OCI-LY3 (cell line): ENCODE measurements around the gene CHST11.
"Not testable (repeated sequence)": the region's sequence is repeated elsewhere in the genome, so short reads cannot be mapped to it uniquely, and the experiment has no call there.

Experiments used
- H2AFZ ChIP-seq: fragments of 200-600, 300-600 bp; shearing (Covaris generic); 2 replicates; pipeline ENCODE4 v1.6.0; 2014; ENCODE audit warnings: antibody characterized with exemption, low read depth, low read length
- H3K27ac ChIP-seq: fragments of 200-600, 300-600 bp; sonication (generic); 2 replicates; pipeline ENCODE4 v1.5.1; 2014; ENCODE audit warnings: mild to moderate bottlenecking, low read length, moderate library complexity, mixed read lengths
- H3K27me3 ChIP-seq: fragments of 200-600, 300-600 bp; sonication (generic); 2 replicates; pipeline ENCODE4 v1.6.1; 2014; ENCODE audit warnings: low read depth, low read length, mixed read lengths
- H3K36me3 ChIP-seq: fragments of 200-600, 300-600 bp; sonication (generic); replicated peaks from 2 replicates; pipeline ENCODE3; 2014; ENCODE audit warnings: low read depth, low read length, mixed read lengths
- H3K4me1 ChIP-seq: fragments of 300-600, 200-600 bp; sonication (generic); 2 replicates; pipeline ENCODE4 v1.6.1; 2014; ENCODE audit warnings: low read length, mixed read lengths
- H3K4me2 ChIP-seq: fragments of 200-600, 300-600 bp; sonication (generic); 2 replicates; pipeline ENCODE4 v1.6.1; 2014; ENCODE audit warnings: low read length, mixed read lengths
- H3K4me3 ChIP-seq: fragments of 300-600, 200-600 bp; sonication (generic); 2 replicates; pipeline ENCODE4 v1.5.1; 2014; ENCODE audit warnings: antibody characterized with exemption, mild to moderate bottlenecking, low read length, moderate library complexity
- H3K79me2 ChIP-seq: fragments of 300-600, 200-600 bp; shearing (Covaris generic); 2 replicates; pipeline ENCODE4 v1.6.1; 2014; ENCODE audit warnings: mild to moderate bottlenecking, low read length, mixed read lengths
- H3K9ac ChIP-seq: fragments of 300-600, 200-600 bp; shearing (Covaris generic); 2 replicates; pipeline ENCODE4 v1.6.0; 2014; ENCODE audit warnings: mild to moderate bottlenecking, low read length, moderate library complexity
- H3K9me3 ChIP-seq: fragments of 200-600, 300-600 bp; shearing (Covaris generic); 2 replicates; pipeline ENCODE4 v1.6.1; 2014; ENCODE audit warnings: low read length, mixed read lengths; ENCODE audit not compliant: insufficient read depth
- H4K20me1 ChIP-seq: fragments of 200-600, 300-600 bp; sonication (generic); 2 replicates; pipeline ENCODE4 v1.6.1; 2016; ENCODE audit warnings: low read length, mixed read lengths; ENCODE audit not compliant: insufficient read depth
- EZH2phosphoT487 ChIP-seq: fragments of 200-600 bp; shearing (Covaris generic); IDR thresholded peaks from 2 replicates; pipeline ENCODE4 v1.6.1; 2018; ENCODE audit warnings: antibody characterized with exemption, mixed run types, low read depth
- TF ChIP-seq, protein P1 (sequence below): fragments of 200-600, 300-600 bp; sonication (generic); IDR thresholded peaks from 2 replicates; pipeline ENCODE4 v1.5.1; 2014; ENCODE audit warnings: antibody characterized with exemption, low read length, low read depth

Gene CHST11

DNA sequence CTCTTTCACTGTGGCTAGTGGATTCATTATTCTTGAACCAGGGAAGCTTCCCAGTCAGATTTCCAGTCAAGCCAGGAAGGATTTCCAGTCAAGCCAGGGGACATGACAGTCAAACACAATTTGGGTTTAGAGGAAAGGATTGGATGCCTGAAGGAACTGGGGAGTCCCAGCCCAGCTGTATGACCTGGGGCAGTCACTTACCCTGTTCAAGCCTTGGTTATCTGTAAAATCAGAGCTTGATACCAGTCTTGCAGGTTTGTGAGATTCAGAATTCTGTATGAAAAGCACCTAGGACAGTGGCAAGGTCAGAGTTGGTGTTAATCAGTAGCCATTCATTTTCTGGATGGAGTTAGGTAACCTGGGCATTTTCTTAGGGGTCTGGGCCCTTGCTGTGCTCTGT, 152.7 kb downstream of the CHST11 start:
- Histone ChIP-seq H3K4me3 (no peak overlapping the region), H3K9ac (no peak overlapping the region), H3K27ac (no peak overlapping the region), H2AFZ (no peak overlapping the region), H3K4me2 (no peak overlapping the region), H3K79me2 (no peaks in the 10 kb centered on the region), H3K9me3 (no peaks in the 10 kb centered on the region), H3K27me3 (no peaks in the 10 kb centered on the region), H3K4me1 (peaks cover 15% of the 10 kb centered on the region), H3K36me3 (no peaks in the 10 kb centered on the region), H4K20me1 (no peaks in the 10 kb centered on the region)
- TF ChIP-seq, protein P1, sequence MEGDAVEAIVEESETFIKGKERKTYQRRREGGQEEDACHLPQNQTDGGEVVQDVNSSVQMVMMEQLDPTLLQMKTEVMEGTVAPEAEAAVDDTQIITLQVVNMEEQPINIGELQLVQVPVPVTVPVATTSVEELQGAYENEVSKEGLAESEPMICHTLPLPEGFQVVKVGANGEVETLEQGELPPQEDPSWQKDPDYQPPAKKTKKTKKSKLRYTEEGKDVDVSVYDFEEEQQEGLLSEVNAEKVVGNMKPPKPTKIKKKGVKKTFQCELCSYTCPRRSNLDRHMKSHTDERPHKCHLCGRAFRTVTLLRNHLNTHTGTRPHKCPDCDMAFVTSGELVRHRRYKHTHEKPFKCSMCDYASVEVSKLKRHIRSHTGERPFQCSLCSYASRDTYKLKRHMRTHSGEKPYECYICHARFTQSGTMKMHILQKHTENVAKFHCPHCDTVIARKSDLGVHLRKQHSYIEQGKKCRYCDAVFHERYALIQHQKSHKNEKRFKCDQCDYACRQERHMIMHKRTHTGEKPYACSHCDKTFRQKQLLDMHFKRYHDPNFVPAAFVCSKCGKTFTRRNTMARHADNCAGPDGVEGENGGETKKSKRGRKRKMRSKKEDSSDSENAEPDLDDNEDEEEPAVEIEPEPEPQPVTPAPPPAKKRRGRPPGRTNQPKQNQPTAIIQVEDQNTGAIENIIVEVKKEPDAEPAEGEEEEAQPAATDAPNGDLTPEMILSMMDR = no peak

DNA sequence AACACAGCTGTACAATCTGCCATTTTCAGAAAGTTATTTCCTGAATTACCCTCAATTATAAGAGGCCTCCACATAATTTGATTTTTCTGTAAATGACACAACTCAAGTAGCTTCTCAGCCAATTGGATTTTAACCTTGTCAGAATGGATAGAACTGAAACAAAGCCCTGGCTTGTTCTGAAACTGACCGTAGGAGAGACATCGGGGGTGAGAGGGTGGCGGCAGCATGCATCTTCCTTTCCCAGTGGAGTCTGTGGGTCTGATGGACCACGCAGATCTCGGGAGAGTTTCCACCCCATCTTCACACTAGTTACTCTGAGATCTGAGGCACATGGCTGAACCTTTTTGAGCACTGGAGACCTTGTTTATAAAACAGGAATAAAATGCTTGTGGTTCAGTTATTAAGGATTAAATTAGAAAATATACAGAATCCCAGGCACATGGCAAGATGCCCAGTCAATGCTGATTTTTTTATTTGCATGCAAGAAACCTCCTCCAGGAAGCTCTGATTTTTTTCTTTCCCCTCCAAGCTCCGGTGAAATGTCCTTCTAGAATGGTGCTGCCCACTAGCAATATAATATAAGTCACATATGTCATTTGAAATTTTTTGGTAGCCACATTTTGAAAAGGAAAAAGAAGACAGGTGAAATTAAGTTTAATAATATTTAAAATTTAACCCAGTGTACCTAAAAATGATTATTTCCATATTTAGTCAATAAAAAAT, 153.9 kb downstream of the CHST11 start:
- Histone ChIP-seq H4K20me1 (no peaks in the 10 kb centered on the region), H3K4me2 (no peak overlapping the region), H3K9me3 (no peaks in the 10 kb centered on the region), H3K4me3 (no peak overlapping the region), H3K4me1 (peaks cover 7% of the 10 kb centered on the region), H3K27me3 (no peaks in the 10 kb centered on the region), H3K36me3 (no peaks in the 10 kb centered on the region), H3K27ac (no peak overlapping the region), H3K9ac (no peak overlapping the region), H3K79me2 (no peaks in the 10 kb centered on the region), H2AFZ (no peak overlapping the region)
- TF ChIP-seq, protein P1 = no peak
- no peak for TF ChIP-seq EZH2phosphoT487

DNA sequence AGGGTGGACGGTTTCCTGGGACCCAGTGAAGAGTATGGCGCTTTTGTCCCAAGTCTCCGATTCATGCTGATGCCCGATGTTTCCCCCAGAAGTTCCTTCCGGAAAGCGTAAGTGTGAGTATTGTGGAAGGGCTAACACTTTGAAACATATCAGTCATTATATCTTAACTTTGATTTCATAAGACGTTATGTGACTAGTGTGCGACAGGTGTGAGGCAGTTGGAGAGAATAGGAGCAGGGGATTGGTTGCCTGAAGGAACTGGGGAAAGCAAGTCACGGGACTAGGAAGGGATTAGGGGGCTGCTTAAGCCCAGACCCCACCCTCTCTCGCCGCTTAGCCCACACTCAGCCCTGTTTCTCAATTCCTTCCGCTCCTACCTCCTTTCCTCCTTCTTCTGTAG, 154.9 kb downstream of the CHST11 start:
- Histone ChIP-seq H2AFZ (no peak overlapping the region), H3K9ac (no peak overlapping the region), H3K4me1 (peaks cover 7% of the 10 kb centered on the region), H4K20me1 (no peaks in the 10 kb centered on the region), H3K27me3 (no peaks in the 10 kb centered on the region), H3K4me3 (no peak overlapping the region), H3K9me3 (no peaks in the 10 kb centered on the region), H3K27ac (no peak overlapping the region), H3K4me2 (no peak overlapping the region), H3K36me3 (no peaks in the 10 kb centered on the region), H3K79me2 (no peaks in the 10 kb centered on the region)
- TF ChIP-seq, protein P1 = no peak
- no peak for TF ChIP-seq EZH2phosphoT487

DNA sequence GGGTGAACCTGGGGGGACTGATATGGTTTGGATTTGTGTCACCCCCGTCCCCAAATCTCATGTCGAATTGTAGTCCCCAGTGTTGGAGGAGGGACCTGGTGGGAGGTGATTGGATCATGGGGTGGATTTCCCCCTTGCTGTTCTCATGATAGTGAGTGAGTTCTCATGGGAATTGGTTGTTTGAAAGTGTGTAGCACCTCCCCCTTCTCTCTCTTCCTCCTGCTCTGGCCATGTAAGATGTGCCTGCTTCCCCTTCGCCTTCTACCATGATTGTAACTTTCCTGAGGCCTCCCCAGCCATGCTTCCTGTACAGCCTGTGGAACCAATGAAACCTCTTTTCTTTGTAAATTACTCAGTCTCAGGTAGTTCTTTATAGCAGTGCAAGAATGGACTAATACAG, 156.6 kb downstream of the CHST11 start:
- not testable (repeated sequence) for H3K36me3 ChIP-seq, H3K79me2 ChIP-seq, H3K4me2 ChIP-seq, H4K20me1 ChIP-seq, H3K4me3 ChIP-seq, H3K9ac ChIP-seq, H3K4me1 ChIP-seq, H3K27ac ChIP-seq, H3K27me3 ChIP-seq, H2AFZ ChIP-seq, H3K9me3 ChIP-seq
